Tibial nerve (tissue), 4 donors: ENCODE measurements around the gene ZNF221. TPM values are rescaled to one million over a fixed set of nuclear protein-coding genes. Genes with fewer than 3 reads are reported as not detected.
A peak's percentile ranks its signal among the peaks of the same experiment; 100 is the strongest.

ENCODE experiments used
- DNase-seq, 2 donors: peaks; one replicate each; pipeline ENCODE4 v3.0.0-alpha.2; 2019; ENCODE audit warnings: low spot score in 2 of 2
- H3K27ac ChIP-seq, 4 donors: fragments of 200-600 bp; sonication (generic) in 3 of 4; one replicate each; pipeline ENCODE4 v1.5.1; 2017 to 2019; ENCODE audit warnings: mild to moderate bottlenecking in 1 of 4
- H3K27me3 ChIP-seq, 2 donors: fragments of 200-600 bp; sonication (generic) in 1 of 2; one replicate each; pipeline versions ENCODE4 v1.5.1 to v1.6.0; 2017 to 2019
- H3K36me3 ChIP-seq, 3 donors: fragments of 200-600 bp; sonication (generic); one replicate each; pipeline ENCODE4 v1.5.1; 2018 to 2019
- H3K4me1 ChIP-seq, 4 donors: fragments of 200-600 bp; sonication (generic) in 3 of 4; one replicate each; pipeline ENCODE4 v1.5.1; 2017 to 2019
- H3K4me3 ChIP-seq, 4 donors: fragments of 200-600 bp; sonication (generic) in 3 of 4; one replicate each; pipeline ENCODE4 v1.5.1; 2017 to 2019; ENCODE audit warnings: mild to moderate bottlenecking in 1 of 4, moderate library complexity in 1 of 4
- H3K9me3 ChIP-seq, 4 donors: fragments of 200-600 bp; sonication (generic) in 3 of 4; one replicate each; pipeline ENCODE4 v1.5.1; 2017 to 2019
- EP300 ChIP-seq, 2 donors: sonication (generic); formaldehyde crosslinking; IDR thresholded peaks; one replicate each; pipeline ENCODE4 v1.6.1; 2017; ENCODE audit warnings: antibody characterized with exemption in 2 of 2, mild to moderate bottlenecking in 1 of 2
- POLR2A ChIP-seq, 2 donors: fragments of 450-650 bp; IDR thresholded peaks; one replicate each; pipeline ENCODE4 v1.6.1; 2017; ENCODE audit warnings: antibody characterized with exemption in 2 of 2, mild to moderate bottlenecking in 2 of 2, moderate library complexity in 2 of 2
- WGBS, 2 donors: methylation state at CpG; one replicate each; pipeline ENCODE4 v1.1.5; 2018; 5-methylcytosine and 5-hydroxymethylcytosine counted together
- total RNA-seq, 4 donors: library from RNA; depleted of rRNA; stranded (reverse); fragments of >200 nt; gene quantifications; one replicate each; pipeline ENCODE4 v1.1.0, GENCODE V29; 2016
- TF ChIP-seq, protein P1 (sequence below), 5 experiments: fragments of 200-600 bp in 3 of 5; fragments of 450-650 bp in 2 of 5; sonication (generic) in 3 of 5; IDR thresholded peaks; one replicate each; pipeline ENCODE4 v1.5.1; 2016 to 2019; ENCODE audit warnings: antibody characterized with exemption in 5 of 5, mild to moderate bottlenecking in 3 of 5, moderate library complexity in 2 of 5

The ZNF221 gene
- total RNA-seq, 4 donors from 2014 or later, result 3.6 to 7.3 (median 6.5) TPM

DNA sequence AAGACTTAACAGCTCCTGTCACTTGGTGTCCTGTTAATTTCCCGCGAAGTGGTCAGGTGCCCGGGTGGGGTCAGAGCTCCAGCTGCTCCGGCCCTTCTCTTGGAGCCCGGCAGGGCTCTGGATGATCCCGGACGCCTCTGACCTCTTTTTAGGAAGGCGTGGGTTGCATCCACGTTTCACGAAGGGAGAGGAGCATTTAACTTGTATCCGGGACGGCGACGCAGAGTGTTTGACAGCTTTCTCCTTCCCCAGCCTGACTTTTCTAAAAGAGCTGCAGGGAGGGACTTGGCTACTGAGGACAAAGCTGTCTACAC, 33.6 kb downstream of the ZNF221 start:
- H3K27me3 ChIP-seq, result no peaks in the 10 kb centered on the region
- no peak for TF ChIP-seq EP300 (IDR thresholded peaks at IDR 0.05)
- peaks cover 0 to 39% (median 5%) of the 10 kb centered on the region in 3 donors for H3K36me3 ChIP-seq
- H3K4me1 ChIP-seq, result peaks cover 0 to 14% (median 7%) of the 10 kb centered on the region in 4 donors
- peak overlapping the region in 3 of 4 donors; percentile 60 to 85 (median 81) for H3K27ac ChIP-seq
- 2 to 3% methylated on average over 14 of the region's 14 CpGs for WGBS, 2 donors
- no peak for DNase-seq
- peak overlapping the region; percentile 46 to 79 (median 58) for H3K4me3 ChIP-seq
- peaks cover 0 to 48% (median 10%) of the 10 kb centered on the region in 4 donors for H3K9me3 ChIP-seq

DNA sequence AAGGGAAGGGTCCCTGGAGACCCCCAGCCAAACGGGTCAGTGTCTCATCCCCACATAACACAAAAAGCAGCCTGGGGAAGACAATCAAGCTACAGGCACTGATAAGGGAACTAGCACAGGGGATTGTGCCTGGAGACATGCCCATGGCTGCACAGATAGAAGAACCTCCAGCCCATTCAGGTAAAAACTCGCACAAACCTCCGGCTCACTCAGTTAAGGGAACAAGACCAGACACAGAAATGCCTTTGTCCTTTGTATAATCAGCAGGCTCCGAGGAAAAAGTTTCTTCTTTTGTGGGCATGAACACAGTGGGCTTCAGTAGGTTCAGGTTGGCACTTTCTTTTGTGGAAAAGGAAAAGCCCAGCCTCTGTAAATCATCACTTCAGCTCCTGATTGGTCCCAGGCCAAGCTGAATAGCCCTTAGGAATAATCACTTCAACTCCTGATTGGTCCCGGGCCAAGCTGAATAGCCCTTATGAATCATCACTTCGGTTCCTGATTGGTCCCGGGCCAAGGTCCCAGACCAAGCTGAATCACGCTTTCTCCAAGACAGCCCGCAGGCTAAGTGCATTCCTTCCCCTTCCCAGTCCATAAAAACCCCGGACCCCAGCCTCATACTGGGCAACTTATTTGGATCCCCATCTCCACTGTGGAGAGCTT, 46.7 kb downstream of the ZNF221 start:
- WGBS, 2 donors, result 83 to 85% methylated on average over 10 of the region's 10 CpGs
- Histone ChIP-seq H3K9me3 (peaks cover 0 to 57% (median 1%) of the 10 kb centered on the region in 4 donors), H3K27ac (no peak overlapping the region), H3K36me3 (peaks cover 8 to 54% (median 12%) of the 10 kb centered on the region in 3 donors), H3K4me1 (peaks cover 0 to 6% (median 3%) of the 10 kb centered on the region in 4 donors), H3K4me3 (no peak overlapping the region), H3K27me3 (no peaks in the 10 kb centered on the region)
- DNase-seq, result no peak
- TF ChIP-seq, protein P1, sequence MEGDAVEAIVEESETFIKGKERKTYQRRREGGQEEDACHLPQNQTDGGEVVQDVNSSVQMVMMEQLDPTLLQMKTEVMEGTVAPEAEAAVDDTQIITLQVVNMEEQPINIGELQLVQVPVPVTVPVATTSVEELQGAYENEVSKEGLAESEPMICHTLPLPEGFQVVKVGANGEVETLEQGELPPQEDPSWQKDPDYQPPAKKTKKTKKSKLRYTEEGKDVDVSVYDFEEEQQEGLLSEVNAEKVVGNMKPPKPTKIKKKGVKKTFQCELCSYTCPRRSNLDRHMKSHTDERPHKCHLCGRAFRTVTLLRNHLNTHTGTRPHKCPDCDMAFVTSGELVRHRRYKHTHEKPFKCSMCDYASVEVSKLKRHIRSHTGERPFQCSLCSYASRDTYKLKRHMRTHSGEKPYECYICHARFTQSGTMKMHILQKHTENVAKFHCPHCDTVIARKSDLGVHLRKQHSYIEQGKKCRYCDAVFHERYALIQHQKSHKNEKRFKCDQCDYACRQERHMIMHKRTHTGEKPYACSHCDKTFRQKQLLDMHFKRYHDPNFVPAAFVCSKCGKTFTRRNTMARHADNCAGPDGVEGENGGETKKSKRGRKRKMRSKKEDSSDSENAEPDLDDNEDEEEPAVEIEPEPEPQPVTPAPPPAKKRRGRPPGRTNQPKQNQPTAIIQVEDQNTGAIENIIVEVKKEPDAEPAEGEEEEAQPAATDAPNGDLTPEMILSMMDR (IDR thresholded peaks at IDR 0.05), result no peak
- TF ChIP-seq POLR2A (IDR thresholded peaks at IDR 0.05), result no peak
- TF ChIP-seq EP300 (IDR thresholded peaks at IDR 0.05), result no peak

DNA sequence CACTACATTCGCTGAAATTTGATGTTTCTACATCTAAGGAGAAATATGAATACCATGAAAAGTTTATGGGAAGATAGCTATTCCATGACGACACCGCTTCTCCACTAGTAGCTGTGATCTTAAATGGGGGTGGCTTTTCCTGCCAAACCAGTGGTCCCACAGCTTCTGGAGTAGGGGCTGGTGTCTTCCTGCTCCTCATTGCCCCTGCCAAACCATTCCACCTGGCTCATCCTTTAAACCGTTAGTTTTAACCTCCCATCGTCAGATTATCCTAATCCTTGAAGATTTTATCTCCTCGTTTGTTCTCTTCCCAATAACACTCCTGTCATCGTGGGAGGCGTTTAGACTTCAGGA, 51.2 kb downstream of the ZNF221 start:
- 10 to 12% methylated on average over 8 of the region's 8 CpGs for WGBS, 2 donors
- TF ChIP-seq EP300 (IDR thresholded peaks at IDR 0.05) (no peak), POLR2A (IDR thresholded peaks at IDR 0.05) (no peak)
- TF ChIP-seq, protein P1 (IDR thresholded peaks at IDR 0.05), result no peak
- H3K4me3 ChIP-seq, result peak overlapping the region; percentile 71 to 91 (median 72)

DNA sequence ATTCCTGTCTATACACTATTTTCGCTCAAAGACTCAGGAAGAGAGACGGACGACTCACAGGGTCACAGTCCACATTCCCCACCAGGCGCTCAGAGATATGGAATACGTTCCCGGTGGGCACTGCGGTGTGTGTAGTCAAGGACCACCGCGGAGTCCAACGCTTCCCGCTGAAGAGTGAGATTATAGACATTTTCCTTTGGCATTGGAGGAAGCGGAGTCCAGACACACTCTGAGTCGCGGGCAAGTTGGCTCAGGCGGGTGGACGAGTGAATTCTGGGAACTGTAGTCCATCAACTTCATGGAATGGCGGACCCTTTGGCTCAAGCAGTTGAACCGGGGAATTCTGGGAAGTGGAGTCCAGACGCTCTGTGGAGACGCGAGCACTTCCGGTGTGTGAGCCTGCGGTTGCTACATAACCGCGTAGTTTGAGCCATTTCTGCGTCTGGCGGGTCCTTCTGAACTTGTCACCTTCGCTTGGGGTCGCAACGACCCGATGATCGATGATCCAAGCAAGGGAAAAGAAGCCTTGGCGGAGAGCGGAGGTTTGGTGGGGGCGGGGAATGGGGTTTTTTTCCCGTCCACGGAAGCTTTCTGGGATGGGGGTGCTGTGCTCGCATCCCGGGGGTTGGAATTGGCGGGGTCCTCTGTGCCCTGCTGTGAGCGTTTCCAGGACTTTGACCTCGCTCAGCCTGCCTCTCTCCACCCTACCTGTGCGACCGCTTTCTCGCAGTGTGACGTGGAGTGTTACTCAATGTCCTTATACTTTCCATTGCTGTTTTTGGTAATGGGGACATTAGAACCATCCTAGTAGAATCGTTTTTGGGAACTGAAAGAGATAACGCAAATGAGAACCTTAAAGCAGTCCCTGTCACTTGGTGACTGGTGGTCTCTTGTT, 51.8 kb downstream of the ZNF221 start, which contains the start of gene ZNF230:
ZNF230 (plus strand) TSS at position 392 of the 895 bp plus-strand sequence. CDS start 4,122 bp downstream, outside the sequence.
- Histone ChIP-seq H3K27ac (peak within 1 kb of the TSS; percentile 24 to 85 (median 70)), H3K9me3 (peaks cover 0 to 32% (median 6%) of the 10 kb centered on the region in 4 donors), H3K27me3 (no peaks in the 10 kb centered on the region), H3K4me3 (peak within 1 kb of the TSS; percentile 71 to 91 (median 72)), H3K4me1 (peaks cover 0 to 17% (median 6%) of the 10 kb centered on the region in 4 donors), H3K36me3 (peaks cover 3 to 27% (median 8%) of the 10 kb centered on the region in 3 donors)
- 0 to 1% methylated on average over 48 of the region's 48 CpGs for WGBS, 2 donors
- TF ChIP-seq, protein P1 (IDR thresholded peaks at IDR 0.05), result no peak
- TF ChIP-seq EP300 (IDR thresholded peaks at IDR 0.05) (peak; percentile 35 to 84), POLR2A (IDR thresholded peaks at IDR 0.05) (peak in 1 of 2 donors; percentile 18)
- peak; percentile 68 to 94 for DNase-seq

More for the DNA sequence above, 51.2 kb downstream of the ZNF221 start:
- peaks cover 0 to 27% (median 2%) of the 10 kb centered on the region in 3 donors for H3K36me3 ChIP-seq
- H3K27me3 ChIP-seq, result no peaks in the 10 kb centered on the region
- no peak for DNase-seq
- peak overlapping the region in 3 of 4 donors; percentile 63 to 85 (median 78) for H3K27ac ChIP-seq
- H3K4me1 ChIP-seq, result peaks cover 0 to 17% (median 6%) of the 10 kb centered on the region in 4 donors
- peaks cover 0 to 32% (median 1%) of the 10 kb centered on the region in 4 donors for H3K9me3 ChIP-seq

DNA sequence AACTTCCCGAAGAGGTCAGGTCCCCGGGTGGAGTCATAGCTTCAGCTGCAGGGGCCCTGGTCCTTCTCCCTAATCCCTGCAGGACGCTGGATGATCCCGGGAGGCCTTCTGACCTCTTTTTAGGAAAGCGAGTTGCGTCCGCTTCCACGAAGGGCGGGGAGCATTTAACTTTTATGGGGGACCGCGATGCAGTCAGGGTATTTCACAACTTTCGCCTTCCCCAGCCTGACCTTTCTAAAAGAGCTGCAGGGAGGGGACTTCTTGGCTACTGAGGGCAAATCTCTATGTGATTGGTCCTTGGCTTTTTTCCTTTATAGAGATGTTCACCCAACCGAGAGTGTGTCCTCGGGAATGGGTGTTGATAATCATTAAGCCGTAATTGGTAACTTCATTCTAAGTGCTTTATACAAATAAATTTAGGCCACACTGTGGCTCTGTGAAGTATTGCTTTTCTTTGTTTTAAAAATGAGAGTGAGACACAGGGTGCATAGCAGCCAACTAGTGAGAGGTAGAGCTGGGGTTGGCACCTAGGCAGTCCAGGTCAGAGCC, 52.5 kb downstream of the ZNF221 start:
- Histone ChIP-seq H3K9me3 (peaks cover 0 to 34% (median 6%) of the 10 kb centered on the region in 4 donors), H3K27me3 (no peaks in the 10 kb centered on the region), H3K27ac (peak overlapping the region in 3 of 4 donors; percentile 63 to 85 (median 78)), H3K4me1 (peaks cover 0 to 17% (median 6%) of the 10 kb centered on the region in 4 donors), H3K4me3 (peak overlapping the region; percentile 71 to 91 (median 72)), H3K36me3 (peaks cover 4 to 31% (median 15%) of the 10 kb centered on the region in 3 donors)
- TF ChIP-seq, protein P1 (IDR thresholded peaks at IDR 0.05), result no peak
- TF ChIP-seq EP300 (IDR thresholded peaks at IDR 0.05) (no peak), POLR2A (IDR thresholded peaks at IDR 0.05) (no peak)
- no peak for DNase-seq
- WGBS, 2 donors, result 2% methylated on average over 15 of the region's 15 CpGs
